IMR-90 (cell line): Measurements from ENCODE around the gene CDKN1C. TPM values are rescaled to one million over a fixed set of nuclear protein-coding genes. Genes with fewer than 3 reads are reported as not detected.

Experiments used
- ATAC-seq: fragments of 200-7000 bp; cut with Tn5 transposase; 2 replicates; pipeline ENCODE4 v1.9.1; 2020; ENCODE audit warnings: low read depth, mild to moderate bottlenecking, moderate library complexity
- BruUV-seq: library from RNA; stranded (reverse); fragments of 400-500 nt; replicated peaks from 2 replicates; lab custom pipeline; 2021; lab: Mats Ljungman, UMichigan
- CTCF ChIA-PET: fragments of 300-600 bp; formaldehyde crosslinking; extraction: SDS; loops from one replicate; lab custom pipeline; 2021; ENCODE audit warnings: antibody characterized with exemption; lab: Yijun Ruan, JAX
- POLR2A ChIA-PET: fragments of 300-600 bp; sonication (Branson Sonifier 250); formaldehyde crosslinking; loops from one replicate; lab custom pipeline; 2022; ENCODE audit warnings: antibody characterized with exemption; ENCODE audit not compliant: unreplicated experiment; lab: Charles Lee
- DNase-seq: peaks from one replicate; pipeline ENCODE4 v3.0.0; 2013
- H2AFZ ChIP-seq: replicated peaks from 2 replicates; pipeline ENCODE3; 2013; ENCODE audit warnings: low read length, mild to moderate bottlenecking; ENCODE audit not compliant: poor library complexity
- H2AK5ac ChIP-seq: 2 replicates; pipeline ENCODE4 v1.6.1; 2013; ENCODE audit warnings: low read depth, low read length, inconsistent platforms
- H2AK9ac ChIP-seq: replicated peaks from 2 replicates; pipeline ENCODE3; 2013; ENCODE audit warnings: mild to moderate bottlenecking, low read depth, low read length, moderate library complexity; ENCODE audit not compliant: poor library complexity
- H2BK120ac ChIP-seq: 2 replicates; pipeline ENCODE4 v1.6.1; 2013; ENCODE audit warnings: low read depth, low read length, inconsistent platforms
- H2BK15ac ChIP-seq: 3 replicates; pipeline ENCODE4 v1.6.1; 2013; ENCODE audit warnings: low read depth, low read length, inconsistent platforms
- H2BK20ac ChIP-seq: 2 replicates; pipeline ENCODE4 v1.6.1; 2013; ENCODE audit warnings: low read depth, mild to moderate bottlenecking, inconsistent platforms, low read length, moderate library complexity
- H2BK5ac ChIP-seq: 2 replicates; pipeline ENCODE4 v1.6.1; 2013; ENCODE audit warnings: mild to moderate bottlenecking, low read depth, low read length, inconsistent platforms; ENCODE audit not compliant: poor library complexity, severe bottlenecking
- H3K14ac ChIP-seq: replicated peaks from 2 replicates; pipeline ENCODE4 v1.6.1; 2013; ENCODE audit warnings: low read depth, low read length, inconsistent platforms
- H3K18ac ChIP-seq: 2 replicates; pipeline ENCODE4 v1.6.1; 2013; ENCODE audit warnings: low read depth, low read length, control low read depth
- H3K23ac ChIP-seq: 2 replicates; pipeline ENCODE4 v1.6.1; 2013; ENCODE audit warnings: low read depth, low read length, inconsistent platforms
- H3K27ac ChIP-seq: 2 replicates; pipeline ENCODE4 v1.5.1; 2013; ENCODE audit warnings: mild to moderate bottlenecking, control low read depth, low read length; ENCODE audit not compliant: insufficient read depth
- H3K27me3 ChIP-seq: 2 replicates; pipeline ENCODE4 v1.6.1; 2013; ENCODE audit warnings: low read length; ENCODE audit not compliant: control insufficient read depth, insufficient read depth
- H3K36me3 ChIP-seq: 2 replicates; pipeline ENCODE4 v1.6.1; 2013; ENCODE audit warnings: low read length, mixed read lengths; ENCODE audit not compliant: control insufficient read depth, insufficient read depth
- H3K4ac ChIP-seq: 2 replicates; pipeline ENCODE4 v1.6.1; 2013; ENCODE audit warnings: low read depth, low read length, inconsistent platforms
- H3K4me1 ChIP-seq: 2 replicates; pipeline ENCODE4 v1.6.1; 2013; ENCODE audit warnings: low read length, mixed read lengths; ENCODE audit not compliant: control insufficient read depth, insufficient read depth
- H3K4me2 ChIP-seq: 2 replicates; pipeline ENCODE4 v1.6.1; 2013; ENCODE audit warnings: low read depth, mild to moderate bottlenecking, control low read depth, low read length, moderate library complexity
- H3K4me3 ChIP-seq: 2 replicates; pipeline ENCODE4 v1.5.1; 2013; ENCODE audit warnings: low read depth, mild to moderate bottlenecking, control low read depth, low read length, moderate library complexity; ENCODE audit not compliant: insufficient read depth
- H3K56ac ChIP-seq: 2 replicates; pipeline ENCODE4 v1.6.1; 2013; ENCODE audit warnings: low read length, inconsistent platforms; ENCODE audit not compliant: insufficient read depth; ENCODE audit errors: extremely low read depth
- H3K79me1 ChIP-seq, 2 experiments: 2 replicates each; pipeline ENCODE4 v1.6.1; 2013; ENCODE audit warnings: low read length in 2 of 2, inconsistent platforms in 1 of 2, low read depth in 1 of 2
- H3K9ac ChIP-seq: 2 replicates; pipeline ENCODE4 v1.6.1; 2013; ENCODE audit warnings: low read depth, low read length, control low read depth
- H3K9me1 ChIP-seq: 2 replicates; pipeline ENCODE4 v1.6.1; 2013; ENCODE audit warnings: low read length, inconsistent platforms; ENCODE audit not compliant: insufficient read depth
- H3K9me3 ChIP-seq: 2 replicates; pipeline ENCODE4 v1.6.1; 2013; ENCODE audit warnings: low read length; ENCODE audit not compliant: control insufficient read depth, insufficient read depth
- H4K20me1 ChIP-seq: 2 replicates; pipeline ENCODE4 v1.6.1; 2013; ENCODE audit warnings: low read length, inconsistent platforms; ENCODE audit not compliant: insufficient read depth
- H4K5ac ChIP-seq: 2 replicates; pipeline ENCODE4 v1.6.1; 2013; ENCODE audit warnings: mild to moderate bottlenecking, low read depth, low read length, control low read depth
- H4K8ac ChIP-seq, 2 experiments: 2 replicates each; pipeline ENCODE4 v1.6.1; 2013; ENCODE audit warnings: low read depth in 2 of 2, low read length in 2 of 2, control low read depth in 1 of 2, inconsistent platforms in 1 of 2
- H4K91ac ChIP-seq: 2 replicates; pipeline ENCODE4 v1.6.1; 2013; ENCODE audit warnings: low read depth, low read length, inconsistent platforms; ENCODE audit not compliant: insufficient read depth
- BHLHE40 ChIP-seq: fragments of 150-350 bp; IDR thresholded peaks from 2 replicates; pipeline ENCODE4 v1.6.1; 2016; ENCODE audit warnings: mild to moderate bottlenecking, low read depth, low read length
- RAD21 ChIP-seq: IDR thresholded peaks from 2 replicates; pipeline ENCODE4 v1.6.1; 2012; ENCODE audit warnings: low read length, improper control_type of control experiment
- RFX5 ChIP-seq: IDR thresholded peaks from 2 replicates; pipeline ENCODE4 v1.8.0; 2012; ENCODE audit warnings: low read depth, mild to moderate bottlenecking, low read length, moderate library complexity
- SMC3 ChIP-seq: fragments of 150-350 bp; IDR thresholded peaks from 2 replicates; pipeline ENCODE4 v1.6.1; 2016; ENCODE audit warnings: low read depth, mild to moderate bottlenecking, antibody characterized with exemption, low read length, moderate library complexity
- WGBS, 2 experiments: methylation state at CpG; one replicate each; pipeline versions ENCODE4 v1.1.5 to v1.1.7; 2013; ENCODE audit warnings: missing lambda C conversion rate in 2 of 2; ENCODE audit not compliant: insufficient read length in 1 of 2; ENCODE audit errors: extremely low coverage in 2 of 2; 5-methylcytosine and 5-hydroxymethylcytosine counted together
- dilution Hi-C: fragments of 300-500 bp; cut with HindIII; formaldehyde crosslinking; loops from one replicate; pipeline ENCODE4 v1.14.3; 2018; ENCODE audit warnings: low sequenced_read_pairs; ENCODE audit not compliant: unreplicated experiment
- in situ Hi-C: fragments of 300-500 bp; cut with MboI; formaldehyde crosslinking; loops from 3 replicates; pipeline ENCODE4 v1.14.3; 2019; ENCODE audit warnings: low sequenced_read_pairs, inconsistent platforms, mixed read lengths
- intact Hi-C: fragments of 100-400 bp; cut with micrococcal nuclease; formaldehyde crosslinking; loops from 2 replicates; pipeline ENCODE4 v1.10.0; 2022
- polyA plus RNA-seq, 3 experiments: library from polyadenylated mRNA; depleted of rRNA; stranded (reverse); fragments of >200 nt; gene quantifications; 2 replicates each; pipeline ENCODE4 v1.2.3, GENCODE V29; 2012; ENCODE audit warnings: low replicate concordance in 1 of 3
- total RNA-seq: library from RNA; depleted of rRNA; stranded (reverse); fragments of >200 nt; gene quantifications from 2 replicates; pipeline ENCODE4 v1.2.3, GENCODE V29; 2012
- TF ChIP-seq, protein P1 (sequence below): fragments of 150-350 bp; IDR thresholded peaks from 2 replicates; pipeline ENCODE4 v1.6.1; 2017; ENCODE audit warnings: mild to moderate bottlenecking, antibody characterized with exemption, low read length, low read depth
- TF ChIP-seq, protein P2 (sequence below): conservative IDR thresholded peaks from 2 replicates; pipeline ENCODE4 v1.5.1; 2012; ENCODE audit warnings: mild to moderate bottlenecking, low read depth, low read length, improper control_type of control experiment

Gene CDKN1C
- total and polyA plus RNA-seq, 2 of the 4 experiments (the other 2 are of a cell fraction), result 1.6 to 3.0 TPM

DNA sequence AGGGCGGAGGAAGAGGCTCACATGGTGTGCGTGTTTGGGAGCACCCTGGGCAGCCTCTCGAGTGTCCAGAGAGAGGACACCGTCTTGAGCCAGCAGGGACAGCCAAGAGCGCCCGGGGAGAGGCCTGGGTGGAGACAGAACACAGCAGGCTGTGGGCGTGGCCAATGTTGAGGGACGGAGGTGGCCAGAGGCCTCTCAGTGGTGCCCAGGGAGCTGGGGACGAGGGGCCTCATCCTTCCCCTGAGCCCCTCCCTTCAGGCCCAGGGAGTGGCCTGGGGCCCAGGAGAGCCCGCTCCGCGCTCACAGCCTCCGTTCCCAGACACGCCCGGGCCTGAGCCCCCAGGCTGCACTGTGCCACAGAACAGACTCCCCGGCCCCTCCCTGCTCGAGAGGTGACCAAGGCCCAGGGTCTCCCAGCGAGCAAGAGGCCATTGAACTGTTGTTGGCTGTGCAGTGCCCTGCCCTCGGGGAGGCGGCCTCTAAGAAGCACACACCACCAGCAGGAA, 48.4 kb downstream of the CDKN1C start:
- DNase-seq, result peak; percentile 11
- H4K8ac ChIP-seq, result no peak overlapping the region
- H2AK5ac ChIP-seq, result peak overlapping the region; percentile 24; the same call in 1 of the 2 replicates
- peak; percentile 87 for ATAC-seq
- H3K9me3 ChIP-seq, result no peaks in the 10 kb centered on the region
- H2BK20ac ChIP-seq, result no peak overlapping the region
- H2BK5ac ChIP-seq, result no peak overlapping the region
- H3K4me2 ChIP-seq, result no peak overlapping the region
- H3K4ac ChIP-seq, result no peak overlapping the region
- no peak overlapping the region for H2BK120ac ChIP-seq
- no peak overlapping the region for H4K5ac ChIP-seq
- no peak overlapping the region for H3K56ac ChIP-seq
- ChIA-PET CTCF (no interaction called here), POLR2A (no interaction called here)
- H3K79me1 ChIP-seq, result no peaks in the 10 kb centered on the region
- H4K20me1 ChIP-seq, result no peaks in the 10 kb centered on the region
- no peak overlapping the region for H3K23ac ChIP-seq
- H3K18ac ChIP-seq, result no peak overlapping the region
- no peak overlapping the region for H2AFZ ChIP-seq
- peaks cover 2% of the 10 kb centered on the region; the same call in 1 of the 2 replicates for H3K4me1 ChIP-seq
- H3K9me1 ChIP-seq, result no peaks in the 10 kb centered on the region
- 25% methylated on average over 4 of the region's 20 CpGs; no CpG with 5 or more reads in 1 of the 2 experiments for WGBS, 2 experiments
- H4K91ac ChIP-seq, result no peak overlapping the region; the same call in 1 of the 2 replicates
- H2BK15ac ChIP-seq, result no peak overlapping the region
- TF ChIP-seq, protein P1, sequence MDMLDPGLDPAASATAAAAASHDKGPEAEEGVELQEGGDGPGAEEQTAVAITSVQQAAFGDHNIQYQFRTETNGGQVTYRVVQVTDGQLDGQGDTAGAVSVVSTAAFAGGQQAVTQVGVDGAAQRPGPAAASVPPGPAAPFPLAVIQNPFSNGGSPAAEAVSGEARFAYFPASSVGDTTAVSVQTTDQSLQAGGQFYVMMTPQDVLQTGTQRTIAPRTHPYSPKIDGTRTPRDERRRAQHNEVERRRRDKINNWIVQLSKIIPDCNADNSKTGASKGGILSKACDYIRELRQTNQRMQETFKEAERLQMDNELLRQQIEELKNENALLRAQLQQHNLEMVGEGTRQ, result no peak
- TF ChIP-seq BHLHE40 (no peak), SMC3 (0 out of 2 replicates have a peak, but pooled peaks have one; percentile 16), RFX5 (no peak), RAD21 (peak; percentile 36)
- TF ChIP-seq, protein P2, sequence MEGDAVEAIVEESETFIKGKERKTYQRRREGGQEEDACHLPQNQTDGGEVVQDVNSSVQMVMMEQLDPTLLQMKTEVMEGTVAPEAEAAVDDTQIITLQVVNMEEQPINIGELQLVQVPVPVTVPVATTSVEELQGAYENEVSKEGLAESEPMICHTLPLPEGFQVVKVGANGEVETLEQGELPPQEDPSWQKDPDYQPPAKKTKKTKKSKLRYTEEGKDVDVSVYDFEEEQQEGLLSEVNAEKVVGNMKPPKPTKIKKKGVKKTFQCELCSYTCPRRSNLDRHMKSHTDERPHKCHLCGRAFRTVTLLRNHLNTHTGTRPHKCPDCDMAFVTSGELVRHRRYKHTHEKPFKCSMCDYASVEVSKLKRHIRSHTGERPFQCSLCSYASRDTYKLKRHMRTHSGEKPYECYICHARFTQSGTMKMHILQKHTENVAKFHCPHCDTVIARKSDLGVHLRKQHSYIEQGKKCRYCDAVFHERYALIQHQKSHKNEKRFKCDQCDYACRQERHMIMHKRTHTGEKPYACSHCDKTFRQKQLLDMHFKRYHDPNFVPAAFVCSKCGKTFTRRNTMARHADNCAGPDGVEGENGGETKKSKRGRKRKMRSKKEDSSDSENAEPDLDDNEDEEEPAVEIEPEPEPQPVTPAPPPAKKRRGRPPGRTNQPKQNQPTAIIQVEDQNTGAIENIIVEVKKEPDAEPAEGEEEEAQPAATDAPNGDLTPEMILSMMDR, result peak; percentile 23; the same call in 1 of the 2 replicates
- no peak overlapping the region for H3K4me3 ChIP-seq
- in situ Hi-C loops, result no loop called here
- peaks cover 24% of the 10 kb centered on the region for H3K27me3 ChIP-seq
- no peak overlapping the region for H2AK9ac ChIP-seq
- intact Hi-C loops, result no loop called here
- dilution Hi-C loops, result no loop called here
- H3K14ac ChIP-seq, result no peak overlapping the region
- H3K27ac ChIP-seq, result no peak overlapping the region
- H3K9ac ChIP-seq, result no peak overlapping the region
- no TSS peak for BruUV-seq
- no peaks in the 10 kb centered on the region for H3K36me3 ChIP-seq
